Mesenchymal stem cell (in vitro differentiated cells and primary cell): ENCODE measurements around the gene DOK5.

Source experiments
- DNase-seq: peaks from one replicate; pipeline ENCODE4 v3.0.0-alpha.2; 2013
- H2AFZ ChIP-seq: one replicate; pipeline ENCODE4 v1.6.1; 2013; ENCODE audit warnings: low read depth, mild to moderate bottlenecking, control low read depth, inconsistent platforms, low read length, moderate library complexity
- H2AK5ac ChIP-seq: 2 replicates; pipeline ENCODE4 v1.6.1; 2013; ENCODE audit warnings: low read length, moderate library complexity, mild to moderate bottlenecking, inconsistent platforms; ENCODE audit not compliant: severe bottlenecking
- H2BK120ac ChIP-seq: one replicate; pipeline ENCODE4 v1.6.1; 2013; ENCODE audit warnings: low read depth, mild to moderate bottlenecking, inconsistent platforms, low read length, moderate library complexity
- H2BK12ac ChIP-seq, 2 experiments: one replicate each; pipeline ENCODE4 v1.6.1; 2013; ENCODE audit warnings: inconsistent platforms in 2 of 2, low read length in 2 of 2, mild to moderate bottlenecking in 2 of 2, moderate library complexity in 2 of 2, control low read depth in 1 of 2
- H2BK15ac ChIP-seq: one replicate; pipeline ENCODE4 v1.6.1; 2013; ENCODE audit warnings: mild to moderate bottlenecking, low read depth, inconsistent platforms; ENCODE audit not compliant: poor library complexity, severe bottlenecking
- H2BK5ac ChIP-seq: 2 replicates; pipeline ENCODE4 v1.6.1; 2013; ENCODE audit warnings: low read depth, mild to moderate bottlenecking, low read length, control low read depth, inconsistent platforms; ENCODE audit not compliant: poor library complexity, severe bottlenecking
- H3K14ac ChIP-seq, 2 experiments: one replicate each; pipeline ENCODE4 v1.6.1; 2013; ENCODE audit warnings: inconsistent platforms in 2 of 2, low read length in 2 of 2, control low read depth in 1 of 2, mild to moderate bottlenecking in 1 of 2, moderate library complexity in 1 of 2
- H3K18ac ChIP-seq, 2 experiments: one replicate each; pipeline ENCODE4 v1.6.1; 2013; ENCODE audit warnings: inconsistent platforms in 2 of 2, low read length in 2 of 2, control low read depth in 1 of 2, low read depth in 1 of 2, mild to moderate bottlenecking in 1 of 2
- H3K23ac ChIP-seq, 2 experiments: one replicate each; pipeline ENCODE4 v1.6.1; 2013; ENCODE audit warnings: inconsistent platforms in 2 of 2, low read length in 2 of 2, mild to moderate bottlenecking in 2 of 2, moderate library complexity in 2 of 2, control low read depth in 1 of 2
- H3K27ac ChIP-seq: 2 replicates; pipeline ENCODE4 v1.5.1; 2013; ENCODE audit warnings: mild to moderate bottlenecking, moderate library complexity, low read length, control low read depth, inconsistent platforms; ENCODE audit not compliant: poor library complexity, severe bottlenecking
- H3K27me3 ChIP-seq, 2 experiments: 2 replicates each; pipeline versions ENCODE4 v1.6.1 to v1.7.0; 2013; ENCODE audit warnings: low read length in 2 of 2, mild to moderate bottlenecking in 2 of 2, moderate library complexity in 2 of 2, control low read depth in 1 of 2, inconsistent platforms in 1 of 2; ENCODE audit not compliant: control insufficient read depth in 1 of 2, insufficient read depth in 1 of 2
- H3K36me3 ChIP-seq, 2 experiments: 2 replicates each; pipeline versions ENCODE4 v1.6.1 to v1.7.0; 2013; ENCODE audit warnings: low read length in 2 of 2, control low read depth in 1 of 2, inconsistent platforms in 1 of 2, low read depth in 1 of 2, mild to moderate bottlenecking in 1 of 2; ENCODE audit not compliant: insufficient read depth in 2 of 2, control insufficient read depth in 1 of 2
- H3K4ac ChIP-seq, 2 experiments: one replicate each; pipeline ENCODE4 v1.6.1; 2013; ENCODE audit warnings: inconsistent platforms in 2 of 2, low read length in 2 of 2, mild to moderate bottlenecking in 2 of 2, moderate library complexity in 2 of 2, control low read depth in 1 of 2, low read depth in 1 of 2
- H3K4me1 ChIP-seq: 2 replicates; pipeline ENCODE4 v1.6.1; 2013; ENCODE audit warnings: low read depth, low read length, control low read depth; ENCODE audit not compliant: control insufficient read depth, insufficient read depth
- H3K4me2 ChIP-seq: 2 replicates; pipeline ENCODE4 v1.6.1; 2013; ENCODE audit warnings: low read length, mild to moderate bottlenecking, inconsistent platforms; ENCODE audit not compliant: poor library complexity, severe bottlenecking
- H3K4me3 ChIP-seq, 2 experiments: 2 replicates each; pipeline versions ENCODE4 v1.5.1 to v1.7.0; 2013; ENCODE audit warnings: low read length in 2 of 2, mild to moderate bottlenecking in 2 of 2, control low read depth in 1 of 2, low read depth in 1 of 2; ENCODE audit not compliant: insufficient read depth in 1 of 2
- H3K79me1 ChIP-seq: replicated peaks from 2 replicates; pipeline ENCODE4 v1.6.1; 2013; ENCODE audit warnings: mild to moderate bottlenecking, control low read depth, low read length, inconsistent platforms; ENCODE audit not compliant: poor library complexity, severe bottlenecking
- H3K9ac ChIP-seq: 2 replicates; pipeline ENCODE4 v1.7.0; 2013; ENCODE audit warnings: mild to moderate bottlenecking, low read length, moderate library complexity
- H3K9me3 ChIP-seq: 2 replicates; pipeline ENCODE4 v1.7.0; 2013; ENCODE audit warnings: mild to moderate bottlenecking, low read length; ENCODE audit not compliant: control insufficient read depth
- H4K8ac ChIP-seq: one replicate; pipeline ENCODE4 v1.6.1; 2013; ENCODE audit warnings: inconsistent platforms, mild to moderate bottlenecking, low read length, moderate library complexity
- H4K91ac ChIP-seq: one replicate; pipeline ENCODE4 v1.6.1; 2013; ENCODE audit warnings: mild to moderate bottlenecking, low read length, inconsistent platforms
- WGBS: methylation state at CpG from one replicate; pipeline ENCODE4 v1.1.7; 2013; ENCODE audit warnings: mixed read lengths; 5-methylcytosine and 5-hydroxymethylcytosine counted together

Gene DOK5

DNA sequence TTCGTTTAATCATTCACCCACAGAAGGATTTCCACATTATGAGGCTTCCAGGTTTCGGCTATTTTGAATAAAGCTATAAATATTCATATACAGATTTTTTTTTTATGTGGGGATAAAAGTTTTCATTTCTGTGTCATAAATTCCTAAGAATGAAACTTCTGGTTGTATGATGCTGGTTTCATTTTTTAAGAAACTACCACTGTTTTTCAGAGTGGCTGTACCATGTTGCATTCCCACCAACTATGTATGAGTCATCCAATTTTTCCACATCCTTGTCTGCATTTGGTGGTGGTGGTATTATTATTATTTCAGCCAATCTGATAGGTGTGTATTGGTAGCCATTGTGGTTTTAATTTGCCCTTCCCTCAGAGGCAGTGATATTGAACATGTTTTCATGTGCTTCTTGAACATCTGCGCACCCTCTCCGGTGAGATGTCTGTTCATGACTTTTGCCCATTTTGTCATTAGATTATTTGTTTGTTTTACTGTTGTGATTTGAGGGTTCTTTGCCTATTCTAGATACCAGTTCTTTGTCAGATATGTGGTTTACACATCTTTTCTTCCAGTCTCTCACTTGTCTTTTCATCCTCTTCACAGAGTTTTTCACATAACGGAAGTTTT is 75.5 kb downstream of the DOK5 start:
- Histone ChIP-seq H4K91ac (no peak overlapping the region), H2BK15ac (no peak overlapping the region), H2AFZ (no peak overlapping the region), H3K23ac (no peak overlapping the region), H4K8ac (no peak overlapping the region), H3K4me3 (no peak overlapping the region), H2BK120ac (no peak overlapping the region), H3K4me2 (no peak overlapping the region), H3K9me3 (no peaks in the 10 kb centered on the region), H3K4me1 (no peaks in the 10 kb centered on the region), H2BK12ac (no peak overlapping the region), H3K36me3 (peaks cover 0 to 3% of the 10 kb centered on the region in 2 experiments), H3K18ac (no peak overlapping the region), H3K27me3 (no peaks in the 10 kb centered on the region), H3K27ac (no peak overlapping the region), H3K14ac (no peak overlapping the region), H2AK5ac (no peak overlapping the region), H2BK5ac (no peak overlapping the region), H3K9ac (no peak overlapping the region), H3K79me1 (no peaks in the 10 kb centered on the region), H3K4ac (no peak overlapping the region)
- no peak for DNase-seq
- WGBS: 97% methylated on average over 3 of the region's 5 CpGs

DNA sequence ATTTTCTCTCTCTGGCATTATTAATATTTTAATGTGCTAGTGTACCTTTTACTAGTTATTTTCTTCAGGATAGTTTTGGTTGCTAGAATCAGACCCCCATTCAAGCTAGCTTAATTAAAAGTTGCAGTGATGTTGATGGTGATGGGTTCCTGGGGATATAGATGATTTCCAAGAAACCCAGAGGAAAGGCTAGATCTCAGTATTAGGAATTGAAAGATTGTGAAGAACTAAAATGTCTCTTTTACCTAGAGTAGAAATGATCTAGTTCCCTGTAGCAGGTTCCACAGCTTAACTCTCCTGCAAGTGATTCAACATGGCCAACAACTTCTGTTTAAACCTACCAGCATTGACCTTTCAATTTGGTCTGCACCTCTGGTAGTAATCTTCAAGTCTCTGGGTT is 78.6 kb downstream of the DOK5 start:
- no peak overlapping the region for H3K23ac ChIP-seq
- no peak overlapping the region for H2BK120ac ChIP-seq
- H3K79me1 ChIP-seq: no peaks in the 10 kb centered on the region
- H3K9me3 ChIP-seq: no peaks in the 10 kb centered on the region
- H3K18ac ChIP-seq: no peak overlapping the region
- H3K4ac ChIP-seq: no peak overlapping the region
- no peaks in the 10 kb centered on the region for H3K27me3 ChIP-seq
- H3K4me1 ChIP-seq: no peaks in the 10 kb centered on the region
- no peak overlapping the region for H3K4me2 ChIP-seq
- no peak overlapping the region for H3K14ac ChIP-seq
- H2AK5ac ChIP-seq: no peak overlapping the region
- no peak overlapping the region for H2AFZ ChIP-seq
- H3K36me3 ChIP-seq: peaks cover 0 to 7% of the 10 kb centered on the region in 2 experiments
- H2BK12ac ChIP-seq: no peak overlapping the region
- no peak for DNase-seq
- no peak overlapping the region for H2BK5ac ChIP-seq
- H3K27ac ChIP-seq: no peak overlapping the region
- H4K91ac ChIP-seq: no peak overlapping the region
- H2BK15ac ChIP-seq: no peak overlapping the region
- H4K8ac ChIP-seq: no peak overlapping the region
- no peak overlapping the region for H3K9ac ChIP-seq
- no peak overlapping the region for H3K4me3 ChIP-seq

DNA sequence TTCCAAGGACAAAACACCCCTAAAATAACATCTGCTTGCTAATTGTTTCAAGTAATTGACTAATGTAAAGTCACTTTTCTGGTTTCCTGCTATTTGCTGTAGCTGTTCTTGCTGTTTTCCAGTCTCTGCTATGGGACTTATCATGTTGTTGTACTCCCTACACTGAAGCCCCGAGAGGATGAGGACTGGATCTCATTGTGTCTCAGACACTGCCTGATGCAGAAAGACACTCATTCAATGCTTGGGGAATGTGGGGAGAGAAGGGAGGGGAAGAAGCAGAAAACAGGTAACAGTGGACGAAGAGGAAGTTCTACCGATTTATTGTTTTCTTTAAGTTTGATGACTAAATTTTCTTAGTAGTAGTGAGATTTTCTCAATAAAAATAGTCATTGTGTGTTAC is 79.8 kb downstream of the DOK5 start:
- H3K9me3 ChIP-seq: no peaks in the 10 kb centered on the region

DNA sequence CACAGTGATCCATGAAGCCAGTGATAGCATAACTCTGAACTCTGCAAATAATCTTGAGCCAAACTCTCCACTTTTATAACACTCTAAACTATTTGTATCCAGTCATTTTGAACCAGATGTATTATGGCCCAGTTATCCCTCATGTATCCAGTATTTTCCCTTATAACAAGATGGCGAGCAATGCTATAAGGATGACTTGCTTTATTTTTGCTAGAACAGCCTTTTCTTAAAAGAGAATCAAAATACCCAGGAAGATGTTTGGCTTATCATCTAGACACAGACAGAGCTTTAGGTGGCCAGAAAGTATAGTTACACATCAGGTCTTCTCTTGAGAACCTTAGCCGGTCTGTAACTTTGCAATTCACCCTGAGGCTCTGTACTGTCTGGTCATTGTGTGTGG is 81.0 kb downstream of the DOK5 start:
- no peak overlapping the region for H3K14ac ChIP-seq
- no CpG with 5 or more reads among the region's 2 CpGs for WGBS

More for the DNA sequence above, 79.8 kb downstream of the DOK5 start:
- H4K8ac ChIP-seq: no peak overlapping the region
- H2AK5ac ChIP-seq: no peak overlapping the region
- H3K18ac ChIP-seq: no peak overlapping the region
- H3K27ac ChIP-seq: no peak overlapping the region
- peaks cover 0 to 7% of the 10 kb centered on the region in 2 experiments for H3K36me3 ChIP-seq
- no peak overlapping the region for H4K91ac ChIP-seq
- WGBS: 81% methylated on average over 3 of the region's 3 CpGs
- H2BK5ac ChIP-seq: no peak overlapping the region
- no peak overlapping the region for H2BK12ac ChIP-seq
- no peaks in the 10 kb centered on the region for H3K79me1 ChIP-seq
- H3K4me1 ChIP-seq: no peaks in the 10 kb centered on the region
- H3K27me3 ChIP-seq: no peaks in the 10 kb centered on the region
- H2BK120ac ChIP-seq: no peak overlapping the region
- H2BK15ac ChIP-seq: no peak overlapping the region
- no peak overlapping the region for H3K23ac ChIP-seq
- no peak overlapping the region for H3K4ac ChIP-seq
- H3K4me3 ChIP-seq: no peak overlapping the region
- no peak overlapping the region for H3K9ac ChIP-seq
- DNase-seq: no peak
- no peak overlapping the region for H3K4me2 ChIP-seq
- H3K14ac ChIP-seq: no peak overlapping the region
- no peak overlapping the region for H2AFZ ChIP-seq

More for the DNA sequence above, 81.0 kb downstream of the DOK5 start:
- Histone ChIP-seq H3K79me1 (no peaks in the 10 kb centered on the region), H3K4me2 (no peak overlapping the region), H3K18ac (no peak overlapping the region), H3K4me1 (no peaks in the 10 kb centered on the region), H2BK5ac (no peak overlapping the region), H3K27ac (no peak overlapping the region), H3K27me3 (no peaks in the 10 kb centered on the region), H3K23ac (no peak overlapping the region), H2BK15ac (no peak overlapping the region), H4K8ac (no peak overlapping the region), H3K4me3 (no peak overlapping the region), H2AFZ (no peak overlapping the region), H3K9me3 (no peaks in the 10 kb centered on the region), H3K36me3 (peaks cover 0 to 12% of the 10 kb centered on the region in 2 experiments), H2BK120ac (no peak overlapping the region), H3K4ac (no peak overlapping the region), H4K91ac (no peak overlapping the region), H3K9ac (no peak overlapping the region), H2BK12ac (no peak overlapping the region), H2AK5ac (no peak overlapping the region)
- DNase-seq: no peak
